Progenitor cell of endocrine pancreas (in vitro differentiated cells): Measurements from ENCODE around the gene STAG1. TPM values are rescaled to one million over a fixed set of nuclear protein-coding genes. Genes with fewer than 3 reads are reported as not detected.
A peak's percentile ranks its signal among the peaks of the same experiment; 100 is the strongest.

Experiments used
- DNase-seq: peaks from one replicate; pipeline ENCODE4 v3.0.0; 2021; ENCODE audit warnings: low spot score; ENCODE audit not compliant: unreplicated experiment
- H3K27ac Mint-ChIP-seq: 2 replicates; pipeline ENCODE4 v1.8.0; 2021; ENCODE audit warnings: mild to moderate bottlenecking, moderate library complexity, mixed read lengths
- H3K27me3 Mint-ChIP-seq: 2 replicates; pipeline ENCODE4 v1.8.0; 2021; ENCODE audit warnings: mixed read lengths
- H3K36me3 Mint-ChIP-seq: 2 replicates; pipeline ENCODE4 v1.8.0; 2022; ENCODE audit warnings: mixed read lengths; ENCODE audit not compliant: insufficient read depth
- H3K4me1 Mint-ChIP-seq: 2 replicates; pipeline ENCODE4 v1.8.0; 2021; ENCODE audit warnings: low read depth, mixed read lengths
- H3K4me3 Mint-ChIP-seq: 2 replicates; pipeline ENCODE4 v1.8.0; 2021; ENCODE audit warnings: low read depth, mild to moderate bottlenecking, moderate library complexity, mixed read lengths
- H3K9me3 Mint-ChIP-seq: 2 replicates; pipeline ENCODE4 v1.8.0; 2021; ENCODE audit warnings: low read depth, mixed read lengths
- total RNA-seq: library from RNA; stranded (reverse); gene quantifications from 2 replicates; pipeline ENCODE4 v1.2.1, GENCODE V29; 2021
- TF ChIP-seq, protein P1 (sequence below): fragments of 200-600 bp; sonication (generic); IDR thresholded peaks from one replicate; pipeline ENCODE4 v1.5.0; 2021; ENCODE audit warnings: antibody characterized with exemption, mild to moderate bottlenecking; ENCODE audit not compliant: unreplicated experiment

The STAG1 gene
- total RNA-seq, 1 donor from 2014 or later, result 46.4 TPM

DNA sequence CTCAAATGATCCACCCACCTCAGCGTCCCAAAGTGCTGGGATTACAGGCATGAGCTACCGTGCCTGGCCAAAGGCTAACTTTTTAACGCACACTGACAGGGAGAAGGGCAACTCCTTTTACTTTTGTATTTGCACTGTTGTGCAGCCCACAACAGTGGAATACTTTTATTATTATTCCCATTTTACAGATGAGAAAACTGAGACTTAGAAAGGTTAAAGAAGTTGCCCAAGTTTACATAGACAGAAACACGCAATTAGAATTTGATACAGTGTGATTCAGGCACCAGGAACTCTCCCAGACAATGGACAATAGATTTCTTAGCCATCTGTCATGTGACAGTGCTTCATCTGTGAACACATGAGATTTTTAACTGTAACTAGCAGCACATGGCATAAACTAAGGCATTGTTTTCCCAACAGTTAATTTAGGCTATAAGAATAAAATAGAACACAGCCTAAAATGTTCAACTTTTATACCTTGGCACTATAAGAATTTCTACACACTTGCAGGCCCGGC, 18.8 kb downstream of the STAG1 start:
- no peak for DNase-seq
- Mint-ChIP-seq H3K36me3 (peaks cover 10% of the 10 kb centered on the region), H3K4me3 (no peak overlapping the region), H3K27me3 (no peaks in the 10 kb centered on the region), H3K27ac (no peak overlapping the region), H3K9me3 (no peaks in the 10 kb centered on the region), H3K4me1 (peaks cover 32% of the 10 kb centered on the region)
- TF ChIP-seq, protein P1, sequence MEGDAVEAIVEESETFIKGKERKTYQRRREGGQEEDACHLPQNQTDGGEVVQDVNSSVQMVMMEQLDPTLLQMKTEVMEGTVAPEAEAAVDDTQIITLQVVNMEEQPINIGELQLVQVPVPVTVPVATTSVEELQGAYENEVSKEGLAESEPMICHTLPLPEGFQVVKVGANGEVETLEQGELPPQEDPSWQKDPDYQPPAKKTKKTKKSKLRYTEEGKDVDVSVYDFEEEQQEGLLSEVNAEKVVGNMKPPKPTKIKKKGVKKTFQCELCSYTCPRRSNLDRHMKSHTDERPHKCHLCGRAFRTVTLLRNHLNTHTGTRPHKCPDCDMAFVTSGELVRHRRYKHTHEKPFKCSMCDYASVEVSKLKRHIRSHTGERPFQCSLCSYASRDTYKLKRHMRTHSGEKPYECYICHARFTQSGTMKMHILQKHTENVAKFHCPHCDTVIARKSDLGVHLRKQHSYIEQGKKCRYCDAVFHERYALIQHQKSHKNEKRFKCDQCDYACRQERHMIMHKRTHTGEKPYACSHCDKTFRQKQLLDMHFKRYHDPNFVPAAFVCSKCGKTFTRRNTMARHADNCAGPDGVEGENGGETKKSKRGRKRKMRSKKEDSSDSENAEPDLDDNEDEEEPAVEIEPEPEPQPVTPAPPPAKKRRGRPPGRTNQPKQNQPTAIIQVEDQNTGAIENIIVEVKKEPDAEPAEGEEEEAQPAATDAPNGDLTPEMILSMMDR, result no peak

DNA sequence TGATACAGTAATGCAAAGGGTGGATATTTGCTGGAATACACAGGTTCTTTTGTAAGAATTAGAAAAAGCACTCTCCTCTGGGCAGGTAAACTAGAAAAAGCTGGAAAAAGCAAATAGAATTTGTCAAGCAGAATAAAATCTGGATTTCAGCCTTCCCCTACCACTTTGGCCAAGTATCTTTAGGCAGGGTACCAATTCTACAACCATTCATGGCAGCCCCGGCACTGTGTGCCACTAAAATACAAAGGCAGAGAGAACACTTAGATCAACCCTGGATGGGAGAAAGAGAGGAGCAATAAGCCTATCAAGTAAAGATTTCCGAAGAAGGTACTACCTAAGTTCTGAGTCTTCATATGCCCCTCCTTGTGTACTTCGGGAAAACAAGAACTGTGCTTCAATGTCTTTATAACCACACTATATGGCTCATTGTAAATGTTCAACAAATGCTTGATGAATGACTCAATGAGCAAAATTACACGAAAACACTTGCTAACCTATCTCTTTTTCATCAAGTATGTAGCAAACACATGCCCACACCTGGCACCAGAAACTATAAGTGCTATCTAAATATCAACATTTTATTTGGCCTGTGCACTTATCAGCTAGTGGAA, 20.8 kb downstream of the STAG1 start:
- peaks cover 2% of the 10 kb centered on the region for H3K36me3 Mint-ChIP-seq
- DNase-seq, result no peak
- H3K9me3 Mint-ChIP-seq, result no peaks in the 10 kb centered on the region
- peak overlapping the region; percentile 0 for H3K27ac Mint-ChIP-seq
- H3K27me3 Mint-ChIP-seq, result no peaks in the 10 kb centered on the region
- peaks cover 32% of the 10 kb centered on the region for H3K4me1 Mint-ChIP-seq
- TF ChIP-seq, protein P1, result no peak
- no peak overlapping the region for H3K4me3 Mint-ChIP-seq

DNA sequence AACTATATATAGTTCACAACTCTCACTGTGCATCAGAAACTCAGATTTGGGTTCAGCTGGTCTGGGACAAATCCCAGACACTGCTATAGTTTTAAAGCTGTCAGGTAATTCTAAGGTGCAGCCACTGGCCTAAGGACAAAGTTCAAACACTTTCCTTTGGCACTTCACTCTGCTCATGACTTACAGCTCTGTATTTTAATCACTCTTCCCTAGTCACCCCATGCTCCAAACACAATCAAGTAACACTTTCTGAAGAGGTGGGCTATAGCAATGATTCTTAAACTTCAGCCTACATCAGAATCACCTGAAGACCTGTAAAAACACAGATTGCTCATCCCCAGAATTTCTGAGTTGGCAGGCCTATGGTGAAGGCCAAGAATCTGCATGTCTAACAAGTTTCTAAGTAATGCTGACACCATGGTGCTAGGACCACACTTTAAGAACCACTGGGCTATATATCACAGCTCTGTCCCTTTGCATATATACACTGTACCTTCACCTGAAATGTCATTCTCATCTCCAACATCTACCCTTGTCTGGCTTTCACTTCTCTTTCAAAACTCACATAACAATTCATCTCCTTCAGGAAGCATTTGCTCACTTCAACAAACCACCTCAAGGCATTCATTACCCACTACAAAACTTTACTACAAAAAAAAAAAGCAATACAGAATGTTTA, 21.4 kb downstream of the STAG1 start:
- Mint-ChIP-seq H3K9me3 (no peaks in the 10 kb centered on the region), H3K36me3 (no peaks in the 10 kb centered on the region), H3K4me3 (no peak overlapping the region), H3K4me1 (peaks cover 36% of the 10 kb centered on the region), H3K27ac (no peak overlapping the region), H3K27me3 (no peaks in the 10 kb centered on the region)
- TF ChIP-seq, protein P1, result no peak
- no peak for DNase-seq

DNA sequence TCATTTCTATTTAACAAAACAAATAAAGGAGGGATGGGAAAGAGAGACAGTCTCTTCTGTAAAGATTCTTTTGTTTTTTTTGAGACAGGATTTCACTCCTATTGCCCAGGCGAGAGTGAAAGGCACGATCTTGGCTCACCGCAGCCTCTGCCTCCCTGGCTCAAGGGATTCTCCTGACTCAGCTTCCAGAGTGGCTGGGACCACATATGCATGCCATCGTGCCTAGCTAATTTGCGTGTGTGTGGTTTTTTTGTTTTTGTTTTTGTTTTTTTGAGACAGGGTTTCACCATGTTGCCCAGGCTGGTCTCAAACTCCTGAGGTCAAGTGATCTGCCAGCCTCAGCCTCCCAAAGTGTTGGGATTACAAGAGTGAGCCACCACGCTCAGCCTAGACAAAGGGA, 23.3 kb downstream of the STAG1 start:
- H3K27me3 Mint-ChIP-seq, result no peaks in the 10 kb centered on the region
- H3K36me3 Mint-ChIP-seq, result no peaks in the 10 kb centered on the region
- no peaks in the 10 kb centered on the region for H3K9me3 Mint-ChIP-seq
- peaks cover 37% of the 10 kb centered on the region for H3K4me1 Mint-ChIP-seq
- TF ChIP-seq, protein P1, result no peak
- no peak overlapping the region for H3K27ac Mint-ChIP-seq
- no peak overlapping the region for H3K4me3 Mint-ChIP-seq
- DNase-seq, result no peak

DNA sequence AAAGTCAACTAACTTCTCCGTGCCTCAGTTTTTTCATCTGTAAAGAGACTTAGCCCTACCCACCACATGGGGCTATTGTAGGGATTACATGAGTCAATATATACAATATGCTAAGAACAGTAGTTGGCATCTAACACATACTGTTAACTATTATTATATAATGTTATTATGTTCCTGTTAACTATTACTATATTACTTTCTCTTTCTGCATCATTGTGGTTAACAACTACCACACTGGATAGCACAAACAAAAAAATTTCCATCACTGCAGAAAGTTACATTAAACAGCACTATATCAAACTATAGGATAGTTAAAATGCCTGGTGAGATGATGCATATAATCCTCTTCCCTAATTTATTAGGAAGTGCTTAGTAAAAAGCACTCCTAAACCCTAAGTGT, 23.7 kb downstream of the STAG1 start:
- H3K9me3 Mint-ChIP-seq, result no peaks in the 10 kb centered on the region
- H3K27me3 Mint-ChIP-seq, result no peaks in the 10 kb centered on the region
- TF ChIP-seq, protein P1, result no peak
- no peak overlapping the region for H3K27ac Mint-ChIP-seq
- H3K4me1 Mint-ChIP-seq, result peaks cover 37% of the 10 kb centered on the region
- H3K36me3 Mint-ChIP-seq, result no peaks in the 10 kb centered on the region
- no peak overlapping the region for H3K4me3 Mint-ChIP-seq
- DNase-seq, result no peak
